ENCODE measurements around the gene PAPOLG.

The PAPOLG gene

DNA sequence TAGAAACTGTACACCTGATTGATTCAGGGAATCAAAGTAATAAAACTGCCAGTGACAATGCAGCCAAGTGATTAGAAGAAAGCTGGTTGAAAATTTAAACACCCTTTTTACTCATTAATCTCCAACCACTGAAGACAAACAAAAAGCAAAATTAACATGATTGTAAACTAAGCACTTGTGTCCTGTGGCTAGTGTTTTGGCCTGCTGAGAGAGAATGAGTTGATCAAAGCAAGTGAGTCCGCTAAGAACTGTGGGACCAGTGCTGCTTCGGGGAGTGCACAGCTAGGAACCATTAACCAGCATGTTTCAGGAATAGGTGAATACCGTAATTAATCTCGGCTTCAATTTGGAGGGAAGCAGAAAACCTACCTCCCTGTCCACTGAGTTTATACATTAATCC, 13.6 kb upstream of the PAPOLG start:
- TF ChIP-seq TAF1 (IDR thresholded peaks at IDR 0.05; ENCODE audit: borderline replicate concordance, insufficient read depth, low read length) (no peak), SIN3A (IDR thresholded peaks at IDR 0.05; ENCODE audit: borderline replicate concordance, insufficient read depth, low read length) (no peak), POLR2AphosphoS5 (IDR thresholded peaks at IDR 0.05; ENCODE audit: low read depth, low read length) (no peak), FOXP2 (optimal IDR thresholded peaks at IDR 0.05; ENCODE audit: borderline replicate concordance, extremely low read depth, extremely low read length, insufficient read depth) (no peak)
- TF ChIP-seq, protein P1, sequence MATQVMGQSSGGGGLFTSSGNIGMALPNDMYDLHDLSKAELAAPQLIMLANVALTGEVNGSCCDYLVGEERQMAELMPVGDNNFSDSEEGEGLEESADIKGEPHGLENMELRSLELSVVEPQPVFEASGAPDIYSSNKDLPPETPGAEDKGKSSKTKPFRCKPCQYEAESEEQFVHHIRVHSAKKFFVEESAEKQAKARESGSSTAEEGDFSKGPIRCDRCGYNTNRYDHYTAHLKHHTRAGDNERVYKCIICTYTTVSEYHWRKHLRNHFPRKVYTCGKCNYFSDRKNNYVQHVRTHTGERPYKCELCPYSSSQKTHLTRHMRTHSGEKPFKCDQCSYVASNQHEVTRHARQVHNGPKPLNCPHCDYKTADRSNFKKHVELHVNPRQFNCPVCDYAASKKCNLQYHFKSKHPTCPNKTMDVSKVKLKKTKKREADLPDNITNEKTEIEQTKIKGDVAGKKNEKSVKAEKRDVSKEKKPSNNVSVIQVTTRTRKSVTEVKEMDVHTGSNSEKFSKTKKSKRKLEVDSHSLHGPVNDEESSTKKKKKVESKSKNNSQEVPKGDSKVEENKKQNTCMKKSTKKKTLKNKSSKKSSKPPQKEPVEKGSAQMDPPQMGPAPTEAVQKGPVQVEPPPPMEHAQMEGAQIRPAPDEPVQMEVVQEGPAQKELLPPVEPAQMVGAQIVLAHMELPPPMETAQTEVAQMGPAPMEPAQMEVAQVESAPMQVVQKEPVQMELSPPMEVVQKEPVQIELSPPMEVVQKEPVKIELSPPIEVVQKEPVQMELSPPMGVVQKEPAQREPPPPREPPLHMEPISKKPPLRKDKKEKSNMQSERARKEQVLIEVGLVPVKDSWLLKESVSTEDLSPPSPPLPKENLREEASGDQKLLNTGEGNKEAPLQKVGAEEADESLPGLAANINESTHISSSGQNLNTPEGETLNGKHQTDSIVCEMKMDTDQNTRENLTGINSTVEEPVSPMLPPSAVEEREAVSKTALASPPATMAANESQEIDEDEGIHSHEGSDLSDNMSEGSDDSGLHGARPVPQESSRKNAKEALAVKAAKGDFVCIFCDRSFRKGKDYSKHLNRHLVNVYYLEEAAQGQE (IDR thresholded peaks at IDR 0.05; ENCODE audit: insufficient read depth in 1 of 2, low read depth in 2 of 2, low read length in 2 of 2) = no peak

DNA sequence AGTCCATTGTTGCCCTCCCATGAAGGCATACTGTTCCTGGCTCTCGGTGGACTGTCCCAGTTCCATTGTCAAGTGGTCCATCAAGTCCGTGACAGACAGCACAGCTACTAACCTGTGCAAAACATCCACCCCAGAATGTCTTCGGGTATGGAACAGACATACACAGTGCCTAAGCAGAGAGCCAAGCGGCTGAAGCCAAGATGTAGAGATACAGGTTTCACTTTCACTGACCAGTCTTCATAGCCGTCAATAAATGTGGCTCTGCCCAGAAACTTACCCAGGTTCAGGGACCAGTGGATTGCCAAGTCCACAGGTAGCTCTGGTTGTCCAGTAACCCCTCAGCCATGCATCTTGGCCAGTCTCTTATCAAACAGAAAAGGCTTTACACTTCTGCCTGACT, 10.7 kb upstream of the PAPOLG start:
- no peak for TF ChIP-seq POLR2AphosphoS5 (IDR thresholded peaks at IDR 0.05; ENCODE audit: low read depth, low read length)
- TF ChIP-seq FOXP2 (optimal IDR thresholded peaks at IDR 0.05; ENCODE audit: borderline replicate concordance, extremely low read depth, extremely low read length, insufficient read depth) = no peak
- TF ChIP-seq SIN3A (IDR thresholded peaks at IDR 0.05; ENCODE audit: borderline replicate concordance, insufficient read depth, low read length) = no peak
- TF ChIP-seq, protein P1 (IDR thresholded peaks at IDR 0.05; ENCODE audit: insufficient read depth in 1 of 2, low read depth in 2 of 2, low read length in 2 of 2) = no peak
- TF ChIP-seq TAF1 (IDR thresholded peaks at IDR 0.05; ENCODE audit: borderline replicate concordance, insufficient read depth, low read length) = no peak

DNA sequence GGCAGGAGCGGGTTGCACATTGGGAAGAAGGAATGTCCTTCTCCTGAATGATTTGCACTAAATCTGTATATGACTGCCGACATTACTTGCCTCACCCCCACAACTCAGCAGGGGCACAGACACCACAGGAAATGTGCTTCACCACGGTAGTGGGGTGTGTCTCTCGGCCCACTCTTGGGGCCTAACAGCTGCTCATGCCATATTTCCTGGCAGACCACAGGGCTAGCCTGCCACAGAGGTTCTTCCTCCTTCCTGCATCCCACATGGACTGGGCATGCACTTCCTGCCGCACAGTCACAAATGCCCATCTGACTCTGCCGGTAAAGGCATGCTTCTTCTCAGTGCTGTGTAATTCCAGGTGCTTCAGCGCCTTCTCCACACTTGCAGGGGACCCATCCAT, 10.3 kb upstream of the PAPOLG start:
- no peak for TF ChIP-seq SIN3A (IDR thresholded peaks at IDR 0.05; ENCODE audit: borderline replicate concordance, insufficient read depth, low read length)

DNA sequence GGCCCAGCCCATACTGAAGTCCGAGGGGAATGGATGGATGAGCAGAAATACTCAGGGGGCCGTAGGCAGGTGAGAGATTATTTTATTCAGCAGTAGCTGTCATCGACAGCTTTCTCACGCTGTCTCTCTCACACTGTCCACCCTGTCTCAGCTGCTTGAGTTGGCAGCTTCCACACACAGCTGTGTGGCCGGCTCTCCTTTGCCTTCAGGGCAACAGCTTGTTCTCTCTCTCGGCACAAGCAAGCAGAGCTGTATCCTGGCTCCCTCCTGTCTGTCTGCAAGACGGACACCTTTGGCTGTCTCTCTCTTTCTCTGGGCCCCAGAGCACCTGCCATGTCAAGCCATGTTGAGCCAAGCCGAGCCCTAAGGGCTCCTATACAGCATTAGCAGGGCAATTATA, 9.8 kb upstream of the PAPOLG start:
- TF ChIP-seq POLR2AphosphoS5 (IDR thresholded peaks at IDR 0.05; ENCODE audit: low read depth, low read length) = no peak
- no peak for TF ChIP-seq TAF1 (IDR thresholded peaks at IDR 0.05; ENCODE audit: borderline replicate concordance, insufficient read depth, low read length)
- no peak for TF ChIP-seq SIN3A (IDR thresholded peaks at IDR 0.05; ENCODE audit: borderline replicate concordance, insufficient read depth, low read length)
- no peak for TF ChIP-seq FOXP2 (optimal IDR thresholded peaks at IDR 0.05; ENCODE audit: borderline replicate concordance, extremely low read depth, extremely low read length, insufficient read depth)
- TF ChIP-seq, protein P1 (IDR thresholded peaks at IDR 0.05; ENCODE audit: insufficient read depth in 1 of 2, low read depth in 2 of 2, low read length in 2 of 2) = no peak

DNA sequence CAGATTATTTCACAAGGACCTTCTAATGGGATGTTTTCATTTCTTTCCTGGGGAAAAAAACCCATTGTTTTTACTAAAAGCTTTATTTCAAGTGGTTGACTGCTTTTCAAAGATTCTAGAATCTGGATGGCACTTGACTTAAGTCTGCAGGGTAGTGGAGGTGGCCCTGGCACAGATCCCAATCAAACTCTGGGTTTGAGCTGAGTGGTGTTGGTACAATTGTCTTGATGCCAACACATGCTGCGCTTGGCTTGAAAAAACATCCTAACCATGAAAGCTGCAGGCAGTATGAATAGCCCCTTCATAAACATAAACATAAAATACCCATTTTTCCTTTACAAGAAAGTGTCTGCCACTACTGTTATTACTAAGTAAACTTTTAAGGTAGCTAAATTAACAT, 3.6 kb downstream of the PAPOLG start:
- no peak for TF ChIP-seq POLR2AphosphoS5 (IDR thresholded peaks at IDR 0.05; ENCODE audit: low read depth, low read length)
- TF ChIP-seq, protein P1 (IDR thresholded peaks at IDR 0.05; ENCODE audit: insufficient read depth in 1 of 2, low read depth in 2 of 2, low read length in 2 of 2) = no peak
- no peak for TF ChIP-seq TAF1 (IDR thresholded peaks at IDR 0.05; ENCODE audit: borderline replicate concordance, insufficient read depth, low read length)
- TF ChIP-seq SIN3A (IDR thresholded peaks at IDR 0.05; ENCODE audit: borderline replicate concordance, insufficient read depth, low read length) = no peak
